Glutamatergic neuron (in vitro differentiated cells): ENCODE measurements around the gene IFIH1. TPM values are rescaled to one million over a fixed set of nuclear protein-coding genes. Genes with fewer than 3 reads are reported as not detected.

Experiments
- DNase-seq: peaks from one replicate; pipeline ENCODE4 v3.0.0; 2022
- H3K27ac Mint-ChIP-seq: one replicate; pipeline ENCODE4 v1.8.0; 2020; ENCODE audit warnings: mild to moderate bottlenecking, mixed read lengths, inconsistent platforms; ENCODE audit not compliant: unreplicated experiment
- H3K27me3 Mint-ChIP-seq: one replicate; pipeline ENCODE4 v1.8.0; 2020; ENCODE audit warnings: mild to moderate bottlenecking, moderate library complexity, mixed read lengths, inconsistent platforms; ENCODE audit not compliant: unreplicated experiment
- H3K36me3 Mint-ChIP-seq: one replicate; pipeline ENCODE4 v1.8.0; 2020; ENCODE audit warnings: mild to moderate bottlenecking, mixed read lengths, inconsistent platforms; ENCODE audit not compliant: unreplicated experiment
- H3K4me1 Mint-ChIP-seq: one replicate; pipeline ENCODE4 v1.8.0; 2020; ENCODE audit warnings: mild to moderate bottlenecking, low read depth, mixed read lengths, inconsistent platforms; ENCODE audit not compliant: unreplicated experiment
- H3K4me3 Mint-ChIP-seq: one replicate; pipeline ENCODE4 v1.8.0; 2020; ENCODE audit warnings: mild to moderate bottlenecking, mixed read lengths, inconsistent platforms; ENCODE audit not compliant: unreplicated experiment
- H3K9me3 Mint-ChIP-seq: one replicate; pipeline ENCODE4 v1.8.0; 2020; ENCODE audit warnings: mild to moderate bottlenecking, moderate library complexity, mixed read lengths, inconsistent platforms; ENCODE audit not compliant: unreplicated experiment
- total RNA-seq: library from RNA; stranded (reverse); fragmentation: NEBNext Ultra II Directional; extraction: Animal tissue kit (Norgen Biotek cat#: 25700); gene quantifications from one replicate; pipeline ENCODE4 v1.2.1, GENCODE V29; 2021; ENCODE audit not compliant: unreplicated experiment
- TF ChIP-seq, protein P1 (sequence below): fragments of 200-600 bp; sonication (generic); IDR thresholded peaks from one replicate; pipeline ENCODE4 v1.5.0; 2021; ENCODE audit not compliant: partially characterized antibody, unreplicated experiment

IFIH1 gene
- total RNA-seq, 1 donor from 2014 or later: not detected

DNA sequence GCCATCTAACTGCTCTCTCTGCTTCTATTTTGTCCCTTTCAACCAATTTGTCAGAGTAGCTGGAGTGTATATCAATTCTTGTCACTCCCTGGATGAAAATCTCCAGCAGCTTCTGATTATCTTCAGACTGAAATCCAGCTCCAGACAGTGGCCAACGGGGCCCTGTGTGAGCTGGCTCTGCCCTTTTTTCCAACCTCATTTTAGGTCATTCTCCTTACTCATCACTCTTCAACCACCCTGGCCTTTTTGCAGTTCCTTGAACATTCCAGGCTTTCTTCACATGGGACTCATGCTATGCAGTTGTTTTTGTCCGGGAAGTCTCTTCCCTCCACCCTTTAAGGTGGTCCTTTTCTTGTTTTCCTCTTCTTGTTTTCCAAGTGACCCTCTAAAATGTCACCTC lies 59.8 kb downstream of the IFIH1 start:
- TF ChIP-seq, protein P1, sequence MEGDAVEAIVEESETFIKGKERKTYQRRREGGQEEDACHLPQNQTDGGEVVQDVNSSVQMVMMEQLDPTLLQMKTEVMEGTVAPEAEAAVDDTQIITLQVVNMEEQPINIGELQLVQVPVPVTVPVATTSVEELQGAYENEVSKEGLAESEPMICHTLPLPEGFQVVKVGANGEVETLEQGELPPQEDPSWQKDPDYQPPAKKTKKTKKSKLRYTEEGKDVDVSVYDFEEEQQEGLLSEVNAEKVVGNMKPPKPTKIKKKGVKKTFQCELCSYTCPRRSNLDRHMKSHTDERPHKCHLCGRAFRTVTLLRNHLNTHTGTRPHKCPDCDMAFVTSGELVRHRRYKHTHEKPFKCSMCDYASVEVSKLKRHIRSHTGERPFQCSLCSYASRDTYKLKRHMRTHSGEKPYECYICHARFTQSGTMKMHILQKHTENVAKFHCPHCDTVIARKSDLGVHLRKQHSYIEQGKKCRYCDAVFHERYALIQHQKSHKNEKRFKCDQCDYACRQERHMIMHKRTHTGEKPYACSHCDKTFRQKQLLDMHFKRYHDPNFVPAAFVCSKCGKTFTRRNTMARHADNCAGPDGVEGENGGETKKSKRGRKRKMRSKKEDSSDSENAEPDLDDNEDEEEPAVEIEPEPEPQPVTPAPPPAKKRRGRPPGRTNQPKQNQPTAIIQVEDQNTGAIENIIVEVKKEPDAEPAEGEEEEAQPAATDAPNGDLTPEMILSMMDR: no peak
- Mint-ChIP-seq H3K27me3 (peaks cover 3% of the 10 kb centered on the region), H3K4me3 (no peak overlapping the region), H3K36me3 (no peaks in the 10 kb centered on the region), H3K9me3 (no peaks in the 10 kb centered on the region), H3K4me1 (no peaks in the 10 kb centered on the region), H3K27ac (no peak overlapping the region)
- DNase-seq: no peak

DNA sequence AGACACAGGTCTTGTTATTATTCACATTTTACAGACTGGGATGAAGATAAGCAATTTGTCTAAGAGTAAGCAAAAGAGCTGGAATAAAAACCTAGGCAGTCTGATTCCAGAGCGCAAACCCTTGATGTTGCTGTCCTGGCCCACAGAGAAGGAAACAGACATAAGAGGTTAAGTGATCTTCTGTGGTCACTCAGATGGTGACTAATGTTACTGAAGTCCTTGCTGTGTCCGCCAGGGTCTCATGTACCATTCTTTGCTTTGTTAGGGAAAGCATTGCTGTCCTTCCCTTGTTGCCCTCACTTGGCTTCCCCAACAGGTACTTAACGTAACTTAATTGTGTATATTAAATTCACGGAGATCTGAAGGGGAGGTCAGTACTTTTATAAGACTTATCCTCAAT lies 60.3 kb downstream of the IFIH1 start:
- TF ChIP-seq, protein P1: no peak
- H3K27ac Mint-ChIP-seq: no peak overlapping the region
- no peaks in the 10 kb centered on the region for H3K4me1 Mint-ChIP-seq
- no peaks in the 10 kb centered on the region for H3K9me3 Mint-ChIP-seq
- no peak overlapping the region for H3K4me3 Mint-ChIP-seq
- H3K36me3 Mint-ChIP-seq: no peaks in the 10 kb centered on the region
- DNase-seq: no peak
- H3K27me3 Mint-ChIP-seq: peaks cover 3% of the 10 kb centered on the region

DNA sequence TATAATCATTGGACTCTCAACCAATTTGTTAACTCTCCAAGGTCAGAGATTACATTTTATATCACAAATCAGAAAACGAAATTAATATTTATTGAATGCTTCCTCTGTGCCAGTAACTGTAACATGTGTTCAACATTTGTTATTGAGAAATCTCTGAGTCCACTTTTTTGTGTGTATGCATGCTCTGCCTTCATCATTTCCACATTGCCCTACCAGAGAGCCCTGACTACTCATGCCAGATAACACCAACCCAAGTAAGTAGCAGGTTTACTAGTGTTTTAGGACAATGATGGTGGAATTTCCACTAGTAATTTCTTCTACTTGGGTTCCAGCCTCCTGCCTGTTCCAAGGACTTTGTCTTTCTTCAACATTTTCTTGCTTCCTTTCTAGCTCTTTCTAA lies 61.1 kb downstream of the IFIH1 start:
- DNase-seq: no peak
- Mint-ChIP-seq H3K36me3 (no peaks in the 10 kb centered on the region), H3K4me3 (no peak overlapping the region), H3K27ac (no peak overlapping the region), H3K27me3 (peaks cover 3% of the 10 kb centered on the region), H3K4me1 (no peaks in the 10 kb centered on the region), H3K9me3 (no peaks in the 10 kb centered on the region)
- TF ChIP-seq, protein P1: no peak

DNA sequence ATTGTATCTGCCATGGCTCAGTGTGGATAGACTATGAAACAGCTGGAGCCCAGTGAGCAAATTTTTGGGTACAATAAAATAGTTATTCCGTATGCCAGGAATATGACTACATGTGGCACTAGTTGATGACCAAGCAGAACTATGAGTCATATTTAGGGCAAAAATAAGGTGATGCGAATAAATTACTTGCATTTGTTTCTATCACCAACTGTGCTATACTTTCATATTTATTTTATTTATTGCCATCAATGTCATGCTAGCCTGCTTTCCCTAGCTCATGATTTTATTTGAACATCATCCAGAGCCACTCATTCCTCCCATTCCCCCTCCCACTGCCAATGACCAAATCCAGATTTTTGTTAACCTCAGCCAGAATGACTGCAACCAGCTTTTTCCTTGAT lies 61.9 kb downstream of the IFIH1 start:
- Mint-ChIP-seq H3K36me3 (no peaks in the 10 kb centered on the region), H3K4me3 (no peak overlapping the region), H3K4me1 (no peaks in the 10 kb centered on the region), H3K27ac (no peak overlapping the region), H3K27me3 (peaks cover 3% of the 10 kb centered on the region), H3K9me3 (no peaks in the 10 kb centered on the region)
- TF ChIP-seq, protein P1: no peak
- no peak for DNase-seq

DNA sequence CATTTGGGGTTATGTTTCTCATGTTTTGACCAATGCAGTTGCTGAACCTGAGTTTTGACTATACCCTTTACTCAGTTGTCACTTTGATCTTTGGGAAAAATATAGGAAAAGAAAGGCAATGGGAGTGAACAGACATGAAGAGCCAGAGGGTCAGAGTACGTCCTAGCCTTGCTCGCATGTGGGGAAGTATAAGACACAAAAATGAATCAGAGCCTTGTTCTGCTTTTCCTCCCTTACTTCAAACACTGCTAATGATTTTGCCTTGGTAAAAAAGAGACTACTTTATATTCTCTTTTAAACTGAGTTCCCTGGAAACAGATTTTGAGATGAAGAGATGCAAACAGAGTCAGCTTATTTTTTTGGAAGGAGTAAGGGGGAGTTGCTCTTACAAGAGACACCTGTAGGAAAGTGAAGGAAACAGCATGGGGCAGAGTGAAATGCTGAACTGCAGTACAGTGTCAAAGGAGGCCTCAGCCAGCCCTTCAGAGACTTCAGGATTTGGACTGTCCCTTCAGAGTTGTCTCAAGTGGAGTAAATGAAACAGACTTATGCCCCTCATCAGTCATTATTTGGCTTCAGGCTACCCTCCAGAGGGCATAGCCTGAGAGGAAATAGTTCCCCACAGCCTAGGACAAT lies 64.1 kb downstream of the IFIH1 start:
- Mint-ChIP-seq H3K27ac (no peak overlapping the region), H3K9me3 (no peaks in the 10 kb centered on the region), H3K27me3 (peaks cover 3% of the 10 kb centered on the region), H3K36me3 (no peaks in the 10 kb centered on the region), H3K4me1 (no peaks in the 10 kb centered on the region), H3K4me3 (no peak overlapping the region)
- DNase-seq: no peak
- TF ChIP-seq, protein P1: no peak
